ENCODE data around the gene FXR1.
"Not testable (repeated sequence)": the region's sequence is repeated elsewhere in the genome, so short reads cannot be mapped to it uniquely, and the experiment has no call there.

The FXR1 gene

DNA sequence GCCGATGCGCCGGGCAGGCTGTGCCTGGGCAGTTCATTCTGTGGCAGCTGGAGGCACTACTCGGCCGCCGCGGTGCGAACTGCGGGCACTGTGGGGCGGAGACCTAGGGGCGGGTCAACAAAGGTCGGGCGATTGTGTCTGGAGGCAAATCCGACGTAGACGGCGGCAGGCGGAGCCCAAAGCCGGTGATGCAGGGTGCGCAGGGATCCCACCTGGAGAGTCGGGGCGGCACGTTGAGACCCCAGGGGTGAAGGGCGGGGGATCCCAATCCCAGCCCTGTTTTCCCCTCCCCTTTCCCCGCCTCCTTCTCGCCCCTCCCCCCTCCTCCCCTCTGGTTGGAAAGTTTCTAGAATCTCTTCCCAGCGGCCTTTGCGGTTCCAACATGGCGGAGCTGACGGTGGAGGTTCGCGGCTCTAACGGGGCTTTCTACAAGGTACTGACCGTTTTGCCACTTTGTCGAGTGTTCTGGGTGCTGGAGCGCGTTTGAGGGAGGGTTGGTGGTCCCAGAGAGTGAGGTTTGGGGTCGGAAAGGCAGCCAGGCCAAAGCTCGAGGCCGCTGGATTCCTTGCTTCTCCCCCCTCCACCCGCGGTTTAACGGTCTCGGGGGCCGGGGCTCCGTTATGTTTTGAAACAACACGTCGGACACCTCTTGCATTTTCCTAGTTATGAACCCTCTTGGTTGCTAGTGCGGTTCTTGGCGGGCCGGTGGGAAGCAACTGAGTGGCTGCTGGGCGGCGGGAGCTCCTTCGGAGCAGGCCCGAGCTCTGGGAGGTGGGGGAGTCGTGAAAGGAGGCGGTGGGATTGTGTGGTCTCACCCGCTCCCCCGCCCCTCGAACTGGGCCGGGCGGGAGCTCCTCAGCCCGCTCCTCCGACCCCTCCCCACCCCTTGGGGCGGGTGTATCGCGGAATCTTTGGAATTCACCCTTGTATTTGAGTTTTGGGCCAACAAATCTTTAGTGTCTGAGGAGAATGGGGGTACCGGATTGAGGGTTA is at the start of gene FXR1:
Gene FXR1, plus strand, starts transcription at position 367 of the 993 bp plus-strand sequence. Its CDS starts 16 bp downstream, at position 383.
- peak; percentile 98 for DNase-seq

DNA sequence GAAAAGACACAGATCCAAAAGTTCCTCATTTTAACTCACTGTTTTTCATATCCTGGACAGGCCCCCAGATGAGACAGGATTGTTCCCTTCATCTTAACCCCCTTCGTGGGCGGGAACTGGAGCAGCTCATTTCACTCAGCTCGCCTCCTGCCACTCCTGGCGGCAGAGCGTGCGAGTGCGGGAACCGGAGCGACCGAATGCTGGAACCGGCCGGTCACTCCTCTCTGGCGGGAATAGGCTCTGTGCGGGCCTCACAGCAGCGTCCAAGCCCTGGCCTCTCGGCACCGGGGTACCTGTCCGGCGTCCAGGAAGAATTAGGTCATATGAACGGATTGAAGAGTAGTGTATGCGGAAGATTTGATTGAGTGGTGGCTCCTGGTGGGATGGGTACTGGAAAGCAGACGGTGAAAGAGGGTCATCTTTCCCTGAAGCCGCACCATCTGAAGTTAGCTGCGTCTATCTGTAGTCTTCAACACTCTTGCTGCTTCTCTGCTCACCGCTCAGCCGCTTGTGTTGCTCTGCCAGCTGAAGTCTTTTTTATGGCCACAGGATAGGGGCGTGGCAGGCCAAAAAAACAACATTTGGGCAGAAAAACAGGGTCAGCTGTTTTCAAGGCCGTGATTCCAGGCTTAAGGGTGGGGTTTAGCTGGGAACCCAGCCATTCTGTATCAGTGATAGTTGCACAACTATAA is 42.3 kb upstream of the FXR1 start:
- no peak for DNase-seq

- DNase-seq, result no peak
Measured at GRCh38 chr3:180871901-180872300, 40.6 kb upstream of the FXR1 start.

GRCh38 chr3:180872430-180872829 is 40.0 kb upstream of the FXR1 start:
- not testable (repeated sequence) for DNase-seq

DNA sequence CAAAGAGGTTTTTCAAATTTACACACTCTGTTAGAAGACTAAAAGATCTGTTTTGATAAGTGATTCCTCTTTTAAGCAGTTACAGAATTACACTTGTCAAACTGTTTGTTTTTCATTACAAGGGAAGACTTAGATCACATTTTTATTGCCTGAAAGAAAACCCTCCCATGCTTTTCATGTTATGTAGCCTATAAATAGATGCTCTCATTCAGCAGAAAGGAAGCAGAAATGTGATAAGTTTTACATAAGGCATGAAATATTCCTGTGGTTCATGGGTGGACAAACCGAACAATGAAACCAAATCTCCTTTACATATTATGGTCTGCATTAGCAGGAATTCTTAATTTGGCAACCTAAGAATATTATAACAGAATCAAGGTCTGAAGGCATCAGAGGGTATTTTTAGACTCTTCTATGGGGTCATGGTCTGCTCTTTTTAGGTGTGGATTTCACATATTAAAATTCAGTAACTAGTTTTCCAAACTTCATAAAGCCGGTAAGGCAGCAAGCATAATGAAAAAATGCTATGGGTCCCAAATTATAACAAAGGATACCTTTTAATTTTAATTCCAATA is 37.3 kb upstream of the FXR1 start:
- DNase-seq, result no peak

DNA sequence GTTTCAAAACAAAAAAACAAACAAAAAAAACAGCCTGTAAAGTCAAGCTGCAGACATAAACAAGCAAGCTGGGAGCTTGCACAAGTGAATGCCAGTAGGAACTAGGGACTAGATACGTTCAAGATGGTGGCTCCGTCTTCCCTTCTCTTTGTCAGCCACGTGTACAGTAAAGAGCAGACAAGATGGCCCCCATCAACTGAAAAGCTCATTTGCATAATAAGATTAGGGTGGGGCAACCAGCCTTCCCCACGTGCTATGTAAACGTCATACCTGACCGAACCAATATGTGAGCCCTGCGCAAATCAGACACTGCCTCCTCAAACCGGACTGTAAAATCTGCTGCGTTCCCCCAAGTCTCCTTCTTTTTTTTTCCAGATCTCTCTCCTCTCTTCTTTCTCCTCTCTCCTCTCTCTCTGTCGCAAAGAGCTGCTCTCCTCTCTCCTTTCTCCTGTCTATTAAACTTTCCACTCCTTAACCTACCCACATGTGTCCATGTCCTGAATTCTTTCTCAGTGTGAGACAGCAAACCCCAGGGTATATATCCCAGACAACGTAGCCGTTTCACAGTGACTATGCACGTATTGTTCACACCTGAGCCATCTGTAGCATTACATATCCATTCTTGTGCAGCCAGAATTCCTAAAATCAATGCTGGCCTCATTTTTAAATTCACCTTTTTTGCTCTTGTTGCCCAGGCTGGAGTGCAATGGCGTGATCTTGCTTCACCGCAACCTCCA is 31.2 kb upstream of the FXR1 start:
- peak; percentile 57 for DNase-seq

DNA sequence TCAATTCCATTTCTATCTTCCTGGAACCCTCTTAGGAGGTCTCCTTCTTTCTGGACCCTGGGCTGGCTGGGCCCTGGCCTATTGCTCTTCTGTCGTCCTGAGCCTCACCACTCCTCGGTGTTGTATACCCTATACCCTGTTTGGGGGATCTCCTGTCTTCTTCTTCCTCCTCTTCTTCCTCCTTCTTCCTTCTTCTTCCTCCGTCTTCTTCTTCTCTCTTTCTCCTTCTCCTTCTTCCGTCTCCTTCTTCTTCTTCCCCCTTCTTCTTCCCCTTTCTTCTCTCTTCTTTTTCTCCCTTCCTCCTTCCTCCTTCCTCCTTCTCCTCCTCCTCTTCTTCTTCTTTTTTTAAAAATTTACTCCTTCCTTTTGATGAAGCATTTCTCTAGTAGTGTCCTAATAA is 30.4 kb upstream of the FXR1 start:
- no peak for DNase-seq

DNA sequence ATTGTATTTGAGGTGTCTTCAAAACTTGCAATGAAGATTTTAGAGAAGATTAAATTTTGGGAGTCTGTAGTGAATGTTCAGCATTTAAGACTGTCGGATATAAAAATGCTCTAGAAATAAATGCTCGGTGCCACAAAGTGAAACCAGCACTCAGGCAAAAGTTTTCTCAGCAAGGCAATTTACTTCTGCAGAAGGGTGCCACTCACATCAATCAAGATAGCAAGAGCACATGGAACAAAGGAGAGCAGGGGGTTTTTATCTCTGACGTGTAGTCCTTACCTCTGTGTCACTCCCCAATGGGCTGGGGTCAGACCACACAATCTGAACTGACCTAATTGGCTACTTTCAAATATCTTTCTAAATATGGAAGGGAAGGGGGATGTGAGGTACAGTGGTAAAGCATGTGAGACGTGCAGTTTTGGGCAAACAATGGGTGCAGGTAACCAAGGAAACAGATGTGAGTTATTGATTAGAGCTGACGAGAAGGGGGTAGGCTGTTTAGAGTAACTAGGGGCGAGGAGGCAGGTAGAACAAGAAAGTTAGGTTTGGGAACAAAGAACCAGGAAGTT is 23.4 kb upstream of the FXR1 start:
- no peak for DNase-seq

- no peak for DNase-seq
Measured at GRCh38 chr3:180898572-180898971, 13.9 kb upstream of the FXR1 start.

GRCh38 chr3:180909369-180910127 is 2.9 kb upstream of the FXR1 start:
- DNase-seq, result no peak

DNA sequence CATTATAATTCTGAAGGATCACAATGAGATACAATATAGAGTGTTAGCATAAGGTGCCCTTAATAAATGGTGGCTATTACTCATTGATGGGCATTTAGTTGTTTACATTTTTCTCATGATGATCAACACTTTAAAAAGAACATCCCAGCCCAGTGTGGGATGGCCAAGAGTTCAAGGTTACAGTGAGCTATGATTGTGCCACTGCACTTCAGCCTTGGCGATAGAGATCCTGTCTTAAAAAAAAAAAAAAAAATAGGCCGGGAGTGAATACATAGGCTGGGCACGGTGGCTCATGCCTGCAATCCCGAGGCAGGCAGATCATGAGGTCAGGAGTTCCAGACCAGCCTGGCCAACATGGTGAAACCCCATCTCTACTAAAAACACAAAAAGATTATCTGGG is 1.6 kb upstream of the FXR1 start:
- no peak for DNase-seq

DNA sequence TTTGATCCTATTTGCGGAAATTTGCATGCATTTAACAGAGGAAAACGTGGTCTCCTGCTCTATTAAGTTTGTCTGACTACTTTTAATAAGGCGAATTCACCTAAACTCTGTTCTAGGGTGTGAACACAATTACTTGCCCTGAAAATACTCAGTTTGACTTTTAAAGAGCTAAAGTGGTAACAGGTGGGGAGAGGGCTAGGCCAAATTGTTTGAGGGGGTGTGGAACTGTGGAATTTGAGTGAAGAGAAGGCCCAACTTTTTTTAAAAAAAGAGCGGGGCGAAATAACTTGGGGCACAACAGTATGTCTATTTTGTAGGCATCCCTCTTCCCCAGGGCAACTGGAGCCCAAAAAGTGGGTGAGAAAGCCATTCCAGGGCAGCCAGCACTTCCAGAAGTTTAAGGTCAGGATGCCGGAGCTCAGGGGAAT is 580 bp upstream of the FXR1 start:
- DNase-seq, result no peak

- peak; percentile 77 for DNase-seq
Measured at GRCh38 chr3:180913581-180914404, 1.3 kb downstream of the FXR1 start.

- no peak for DNase-seq
Measured at GRCh38 chr3:180918542-180918941, 6.1 kb downstream of the FXR1 start.

GRCh38 chr3:180922242-180922641 is 9.8 kb downstream of the FXR1 start:
- no peak for DNase-seq

DNA sequence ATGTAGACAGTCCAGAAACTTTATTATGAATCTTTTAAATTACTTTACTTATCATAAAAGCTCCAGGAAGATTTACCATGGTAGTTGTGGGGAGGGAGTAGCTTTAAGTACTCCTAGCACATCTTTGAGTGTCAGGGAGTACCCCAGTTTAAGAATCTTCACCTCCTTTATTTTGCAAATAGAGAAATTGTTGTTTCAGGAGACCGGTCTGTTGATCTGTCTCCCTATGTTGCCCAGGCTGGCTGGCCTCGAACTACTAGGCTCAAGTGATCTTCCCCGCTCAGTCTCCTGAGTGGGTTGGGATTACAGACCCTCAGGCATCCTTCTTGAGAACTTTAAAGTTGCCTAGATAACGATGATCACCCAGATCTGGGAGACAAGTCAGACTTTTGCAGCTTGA is 11.1 kb downstream of the FXR1 start:
- no peak for DNase-seq

- DNase-seq, result no peak
Measured at GRCh38 chr3:180926526-180926925, 14.1 kb downstream of the FXR1 start.

- DNase-seq, result no peak
Measured at GRCh38 chr3:180929376-180929775, 16.9 kb downstream of the FXR1 start.

DNA sequence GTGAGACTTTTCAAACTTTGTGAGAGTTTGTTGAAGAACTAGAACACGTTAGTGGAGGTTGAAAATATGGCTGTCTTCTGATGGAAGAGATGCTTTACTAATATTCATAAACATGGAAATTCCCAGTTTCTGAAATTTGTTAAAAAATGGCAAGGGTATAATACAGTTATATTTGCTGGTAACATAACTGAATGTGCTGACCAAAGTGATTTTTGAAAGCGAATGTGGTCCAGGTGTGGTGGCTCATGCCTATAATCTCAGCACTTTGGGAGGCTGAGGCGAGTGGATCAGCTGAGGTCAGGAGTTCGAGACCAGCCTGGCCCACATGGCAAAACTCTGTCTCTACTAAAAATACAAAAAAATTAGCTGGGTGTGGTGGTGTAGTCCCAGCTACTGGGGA is 18.1 kb downstream of the FXR1 start:
- no peak for DNase-seq

DNA sequence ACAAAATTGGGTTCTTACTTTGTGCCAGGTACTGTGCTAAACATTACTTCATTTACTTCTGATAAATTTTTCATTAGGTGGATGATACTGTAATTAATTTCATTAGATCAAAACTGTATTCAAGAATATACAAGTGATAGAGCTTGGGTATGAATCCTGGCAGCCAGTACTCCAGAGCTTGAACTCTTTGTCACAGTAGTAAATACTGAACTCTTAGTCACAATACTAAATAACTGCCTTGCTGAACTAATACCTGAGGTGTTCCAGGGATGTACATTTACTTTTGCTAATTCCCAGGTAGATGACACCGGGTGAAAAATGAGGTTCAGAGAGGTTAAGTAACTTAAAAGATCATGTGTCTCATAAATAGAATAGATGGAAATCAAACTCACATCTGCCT is 20.3 kb downstream of the FXR1 start:
- no peak for DNase-seq

DNA sequence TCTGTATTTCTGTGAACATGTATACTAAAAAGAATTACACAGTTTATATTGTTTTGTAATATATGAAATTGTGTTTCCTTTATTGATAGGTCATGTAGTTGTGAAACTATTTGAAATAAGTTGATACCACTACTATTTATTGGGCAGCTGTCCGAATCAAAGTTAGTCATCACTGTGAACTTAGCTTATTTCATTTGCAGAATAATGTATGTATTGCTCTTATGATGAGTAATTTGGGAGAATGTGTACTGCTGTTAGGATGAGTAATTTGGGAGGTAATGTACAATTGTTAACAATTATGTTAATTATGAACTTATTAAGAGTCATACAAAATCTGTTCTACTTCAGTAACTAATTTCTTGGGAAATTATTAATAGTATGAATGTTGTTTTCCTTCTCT is 22.2 kb downstream of the FXR1 start:
- DNase-seq, result no peak

Data from NCI-H82 (cell line).